HCT116 (cell line): ENCODE data around the gene CLCF1.

Source experiments
- ATF3 ChIP-seq: IDR thresholded peaks from 2 replicates; pipeline ENCODE4 v1.6.1; 2012
- EZH2 ChIP-seq: fragments of 200-600 bp; sonication (generic); IDR thresholded peaks from 2 replicates; pipeline ENCODE4 v1.6.1; 2017; ENCODE audit warnings: antibody characterized with exemption, mixed run types
- EZH2phosphoT487 ChIP-seq: fragments of 200-600 bp; IDR thresholded peaks from 2 replicates; pipeline ENCODE4 v1.6.1; 2018; ENCODE audit warnings: antibody characterized with exemption, borderline replicate concordance
- JUND ChIP-seq: IDR thresholded peaks from 2 replicates; pipeline ENCODE4 v1.6.1; 2012
- MAX ChIP-seq: IDR thresholded peaks from 2 replicates; pipeline ENCODE4 v1.6.1; 2012
- POLR2A ChIP-seq: IDR thresholded peaks from 2 replicates; pipeline ENCODE4 v1.7.0; 2011; ENCODE audit warnings: borderline replicate concordance; ENCODE audit not compliant: insufficient read depth, insufficient read length; ENCODE audit errors: extremely low read depth
- RAD21 ChIP-seq: IDR thresholded peaks from 2 replicates; pipeline ENCODE4 v1.6.1; 2012; ENCODE audit warnings: low read depth, mild to moderate bottlenecking
- SP1 ChIP-seq: IDR thresholded peaks from 2 replicates; pipeline ENCODE4 v1.6.1; 2012; ENCODE audit warnings: low read depth
- TCF7L2 ChIP-seq: IDR thresholded peaks from 2 replicates; pipeline ENCODE4 v1.7.0; 2011; ENCODE audit warnings: borderline replicate concordance, inconsistent platforms; ENCODE audit not compliant: insufficient read depth, insufficient read length; ENCODE audit errors: extremely low read depth
- YY1 ChIP-seq: IDR thresholded peaks from 2 replicates; pipeline ENCODE4 v1.6.1; 2011; ENCODE audit warnings: low read length, low read depth, moderate library complexity, mild to moderate bottlenecking; ENCODE audit not compliant: insufficient replicate concordance; ENCODE audit errors: extremely low read depth
- TF ChIP-seq, protein P1 (sequence below), 3 experiments: fragments of 200-600 bp in 1 of 3; sonication (generic) in 1 of 3; IDR thresholded peaks in 2 of 3; conservative IDR thresholded peaks in 1 of 3; 2 replicates each; pipeline ENCODE4 v1.5.1; 2012 to 2017; ENCODE audit warnings: low read depth in 2 of 3, low read length in 2 of 3, antibody characterized with exemption in 1 of 3, borderline replicate concordance in 1 of 3, control low read depth in 1 of 3, mild to moderate bottlenecking in 1 of 3, mixed read lengths in 1 of 3, mixed run types in 1 of 3, moderate library complexity in 1 of 3; ENCODE audit not compliant: insufficient read depth in 1 of 3
- TF ChIP-seq, protein P2 (sequence below): IDR thresholded peaks from 2 replicates; pipeline ENCODE4 v1.6.1; 2012; ENCODE audit warnings: low read depth
- TF ChIP-seq, protein P3 (sequence below): IDR thresholded peaks from 2 replicates; pipeline ENCODE4 v1.6.1; 2011; ENCODE audit warnings: mild to moderate bottlenecking, low read length, moderate library complexity; ENCODE audit not compliant: insufficient replicate concordance; ENCODE audit errors: extremely low read depth

DNA sequence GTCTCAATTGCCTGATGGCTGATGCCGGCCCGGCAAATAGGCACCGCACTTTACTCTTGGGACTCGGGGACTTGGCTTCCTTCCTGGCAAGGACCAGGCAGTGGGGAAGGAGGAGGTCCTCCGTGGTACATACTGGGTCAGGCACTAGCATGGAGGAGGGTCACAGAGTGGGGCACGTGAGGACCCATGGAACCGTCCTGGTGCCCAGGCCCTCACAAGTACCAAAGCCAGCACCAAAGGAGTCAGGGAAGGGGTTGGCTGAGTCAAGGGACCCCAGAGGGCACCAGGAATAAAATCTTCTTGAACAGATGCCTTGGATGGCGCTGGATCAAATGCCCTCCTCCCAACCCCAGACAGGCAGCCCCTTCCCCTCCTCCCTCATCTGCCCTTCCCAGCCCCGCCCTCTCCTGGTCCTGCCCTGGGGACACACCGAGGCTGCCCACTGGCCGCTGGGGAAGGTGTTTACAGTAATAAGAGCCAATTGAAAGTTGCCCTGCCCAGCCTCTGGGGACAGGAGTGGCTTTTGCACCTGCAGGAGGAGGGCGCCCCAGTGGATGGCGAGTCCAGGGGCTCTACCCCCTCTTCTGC, 36.5 kb upstream of the CLCF1 start:
- TF ChIP-seq, protein P1, sequence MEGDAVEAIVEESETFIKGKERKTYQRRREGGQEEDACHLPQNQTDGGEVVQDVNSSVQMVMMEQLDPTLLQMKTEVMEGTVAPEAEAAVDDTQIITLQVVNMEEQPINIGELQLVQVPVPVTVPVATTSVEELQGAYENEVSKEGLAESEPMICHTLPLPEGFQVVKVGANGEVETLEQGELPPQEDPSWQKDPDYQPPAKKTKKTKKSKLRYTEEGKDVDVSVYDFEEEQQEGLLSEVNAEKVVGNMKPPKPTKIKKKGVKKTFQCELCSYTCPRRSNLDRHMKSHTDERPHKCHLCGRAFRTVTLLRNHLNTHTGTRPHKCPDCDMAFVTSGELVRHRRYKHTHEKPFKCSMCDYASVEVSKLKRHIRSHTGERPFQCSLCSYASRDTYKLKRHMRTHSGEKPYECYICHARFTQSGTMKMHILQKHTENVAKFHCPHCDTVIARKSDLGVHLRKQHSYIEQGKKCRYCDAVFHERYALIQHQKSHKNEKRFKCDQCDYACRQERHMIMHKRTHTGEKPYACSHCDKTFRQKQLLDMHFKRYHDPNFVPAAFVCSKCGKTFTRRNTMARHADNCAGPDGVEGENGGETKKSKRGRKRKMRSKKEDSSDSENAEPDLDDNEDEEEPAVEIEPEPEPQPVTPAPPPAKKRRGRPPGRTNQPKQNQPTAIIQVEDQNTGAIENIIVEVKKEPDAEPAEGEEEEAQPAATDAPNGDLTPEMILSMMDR (IDR thresholded peaks at IDR 0.05 in 2 of 3, conservative IDR thresholded peaks at IDR 0.05 in 1 of 3; ENCODE audit: borderline replicate concordance in 1 of 3, insufficient read depth in 1 of 3, low read depth in 2 of 3, low read length in 2 of 3), result no peak
- TF ChIP-seq EZH2phosphoT487 (no peak), YY1 (no peak), JUND (no peak), RAD21 (no peak), POLR2A (no peak), TCF7L2 (no peak), ATF3 (no peak), EZH2 (no peak), SP1 (no peak), MAX (no peak)
- TF ChIP-seq, protein P2, sequence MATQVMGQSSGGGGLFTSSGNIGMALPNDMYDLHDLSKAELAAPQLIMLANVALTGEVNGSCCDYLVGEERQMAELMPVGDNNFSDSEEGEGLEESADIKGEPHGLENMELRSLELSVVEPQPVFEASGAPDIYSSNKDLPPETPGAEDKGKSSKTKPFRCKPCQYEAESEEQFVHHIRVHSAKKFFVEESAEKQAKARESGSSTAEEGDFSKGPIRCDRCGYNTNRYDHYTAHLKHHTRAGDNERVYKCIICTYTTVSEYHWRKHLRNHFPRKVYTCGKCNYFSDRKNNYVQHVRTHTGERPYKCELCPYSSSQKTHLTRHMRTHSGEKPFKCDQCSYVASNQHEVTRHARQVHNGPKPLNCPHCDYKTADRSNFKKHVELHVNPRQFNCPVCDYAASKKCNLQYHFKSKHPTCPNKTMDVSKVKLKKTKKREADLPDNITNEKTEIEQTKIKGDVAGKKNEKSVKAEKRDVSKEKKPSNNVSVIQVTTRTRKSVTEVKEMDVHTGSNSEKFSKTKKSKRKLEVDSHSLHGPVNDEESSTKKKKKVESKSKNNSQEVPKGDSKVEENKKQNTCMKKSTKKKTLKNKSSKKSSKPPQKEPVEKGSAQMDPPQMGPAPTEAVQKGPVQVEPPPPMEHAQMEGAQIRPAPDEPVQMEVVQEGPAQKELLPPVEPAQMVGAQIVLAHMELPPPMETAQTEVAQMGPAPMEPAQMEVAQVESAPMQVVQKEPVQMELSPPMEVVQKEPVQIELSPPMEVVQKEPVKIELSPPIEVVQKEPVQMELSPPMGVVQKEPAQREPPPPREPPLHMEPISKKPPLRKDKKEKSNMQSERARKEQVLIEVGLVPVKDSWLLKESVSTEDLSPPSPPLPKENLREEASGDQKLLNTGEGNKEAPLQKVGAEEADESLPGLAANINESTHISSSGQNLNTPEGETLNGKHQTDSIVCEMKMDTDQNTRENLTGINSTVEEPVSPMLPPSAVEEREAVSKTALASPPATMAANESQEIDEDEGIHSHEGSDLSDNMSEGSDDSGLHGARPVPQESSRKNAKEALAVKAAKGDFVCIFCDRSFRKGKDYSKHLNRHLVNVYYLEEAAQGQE, result no peak
- TF ChIP-seq, protein P3, sequence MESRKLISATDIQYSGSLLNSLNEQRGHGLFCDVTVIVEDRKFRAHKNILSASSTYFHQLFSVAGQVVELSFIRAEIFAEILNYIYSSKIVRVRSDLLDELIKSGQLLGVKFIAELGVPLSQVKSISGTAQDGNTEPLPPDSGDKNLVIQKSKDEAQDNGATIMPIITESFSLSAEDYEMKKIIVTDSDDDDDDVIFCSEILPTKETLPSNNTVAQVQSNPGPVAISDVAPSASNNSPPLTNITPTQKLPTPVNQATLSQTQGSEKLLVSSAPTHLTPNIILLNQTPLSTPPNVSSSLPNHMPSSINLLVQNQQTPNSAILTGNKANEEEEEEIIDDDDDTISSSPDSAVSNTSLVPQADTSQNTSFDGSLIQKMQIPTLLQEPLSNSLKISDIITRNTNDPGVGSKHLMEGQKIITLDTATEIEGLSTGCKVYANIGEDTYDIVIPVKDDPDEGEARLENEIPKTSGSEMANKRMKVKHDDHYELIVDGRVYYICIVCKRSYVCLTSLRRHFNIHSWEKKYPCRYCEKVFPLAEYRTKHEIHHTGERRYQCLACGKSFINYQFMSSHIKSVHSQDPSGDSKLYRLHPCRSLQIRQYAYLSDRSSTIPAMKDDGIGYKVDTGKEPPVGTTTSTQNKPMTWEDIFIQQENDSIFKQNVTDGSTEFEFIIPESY, result no peak
